ENCODE data around the gene DRG2. TPM values are rescaled to one million over a fixed set of nuclear protein-coding genes. Genes with fewer than 3 reads are reported as not detected.

The DRG2 gene
- total and polyA plus RNA-seq, 7 donors: 25.0 to 37.3 (median 33.2) TPM

GRCh38 chr17:18119938-18120337, 32.2 kb downstream of the DRG2 start:
- H3K9me3 ChIP-seq: peaks cover 0 to 2% (median 0%) of the 10 kb centered on the region in 4 donors
- DNase-seq: no peak
- H3K27me3 ChIP-seq: peaks cover 0 to 11% (median 0%) of the 10 kb centered on the region in 3 donors
- no peak overlapping the region for H3K27ac ChIP-seq
- no peak for TF ChIP-seq EP300 (IDR thresholded peaks at IDR 0.05)
- TF ChIP-seq CTCF (IDR thresholded peaks at IDR 0.05): no peak
- TF ChIP-seq POLR2AphosphoS5 (IDR thresholded peaks at IDR 0.05): no peak
- no peak for TF ChIP-seq POLR2A (IDR thresholded peaks at IDR 0.05)
- H3K36me3 ChIP-seq: no peaks in the 10 kb centered on the region
- no peaks in the 10 kb centered on the region for H3K4me1 ChIP-seq
- no peak overlapping the region for H3K4me3 ChIP-seq
- WGBS, 2 donors: 99% methylated on average over 30 of the region's 30 CpGs
- intact Hi-C loops (cut with DNase I): no loop called here

DNA sequence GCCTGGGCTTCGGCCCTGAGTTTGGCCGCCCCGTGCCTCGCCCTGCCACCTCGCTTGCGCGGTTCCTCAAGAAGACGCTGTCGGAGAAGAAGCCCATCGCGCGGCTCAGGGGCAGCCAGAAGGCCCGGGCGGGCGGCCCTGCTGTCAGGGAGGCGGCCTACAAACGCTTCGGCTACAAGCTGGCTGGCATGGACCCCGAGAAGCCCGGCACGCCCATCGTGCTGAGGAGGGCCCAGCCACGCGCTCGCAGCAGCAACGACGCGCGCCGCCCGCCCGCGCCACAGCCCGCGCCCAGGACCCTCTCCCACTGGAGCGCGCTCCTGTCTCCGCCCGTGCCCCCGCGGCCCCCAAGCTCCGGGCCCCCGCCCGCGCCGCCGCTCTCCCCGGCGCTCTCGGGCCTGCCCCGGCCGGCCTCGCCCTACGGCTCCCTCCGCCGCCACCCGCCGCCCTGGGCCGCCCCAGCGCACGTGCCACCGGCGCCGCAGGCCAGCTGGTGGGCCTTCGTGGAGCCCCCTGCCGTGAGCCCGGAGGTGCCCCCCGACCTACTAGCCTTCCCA, 32.8 kb downstream of the DRG2 start:
- H3K4me1 ChIP-seq: no peaks in the 10 kb centered on the region
- no peak for TF ChIP-seq EP300 (IDR thresholded peaks at IDR 0.05)
- no peak for TF ChIP-seq POLR2A (IDR thresholded peaks at IDR 0.05)
- H3K9me3 ChIP-seq: peaks cover 0 to 2% (median 0%) of the 10 kb centered on the region in 4 donors
- no peak for DNase-seq
- H3K36me3 ChIP-seq: no peaks in the 10 kb centered on the region
- H3K27me3 ChIP-seq: peaks cover 0 to 6% (median 0%) of the 10 kb centered on the region in 3 donors
- no peak overlapping the region for H3K4me3 ChIP-seq
- intact Hi-C loops (cut with DNase I): no loop called here
- H3K27ac ChIP-seq: no peak overlapping the region
- 90 to 95% methylated on average over 68 of the region's 68 CpGs for WGBS, 2 donors

- H3K4me3 ChIP-seq: no peak overlapping the region
- TF ChIP-seq CTCF (IDR thresholded peaks at IDR 0.05) (no peak), POLR2AphosphoS5 (IDR thresholded peaks at IDR 0.05) (no peak), EP300 (IDR thresholded peaks at IDR 0.05) (no peak), POLR2A (IDR thresholded peaks at IDR 0.05) (no peak)
- no peak for DNase-seq
- H3K4me1 ChIP-seq: no peaks in the 10 kb centered on the region
- no peaks in the 10 kb centered on the region for H3K36me3 ChIP-seq
- H3K27me3 ChIP-seq: peaks cover 0 to 3% (median 0%) of the 10 kb centered on the region in 3 donors
- intact Hi-C loops (cut with DNase I): no loop called here
- 90 to 94% methylated on average over 54 of the region's 54 CpGs for WGBS, 2 donors
- peaks cover 0 to 2% (median 0%) of the 10 kb centered on the region in 4 donors for H3K9me3 ChIP-seq
- no peak overlapping the region for H3K27ac ChIP-seq
These were observed 33.6 kb downstream of the DRG2 start for GRCh38 chr17:18121144-18121910.

GRCh38 chr17:18122990-18123753, 35.4 kb downstream of the DRG2 start:
- H3K9me3 ChIP-seq: peaks cover 0 to 2% (median 0%) of the 10 kb centered on the region in 4 donors
- no peak for TF ChIP-seq POLR2A (IDR thresholded peaks at IDR 0.05)
- H3K36me3 ChIP-seq: no peaks in the 10 kb centered on the region
- H3K27me3 ChIP-seq: peaks cover 0 to 3% (median 0%) of the 10 kb centered on the region in 3 donors
- no peak overlapping the region for H3K27ac ChIP-seq
- 79 to 87% methylated on average over 31 of the region's 31 CpGs for WGBS, 2 donors
- H3K4me3 ChIP-seq: no peak overlapping the region
- intact Hi-C loops (cut with DNase I): no loop called here
- DNase-seq: no peak
- H3K4me1 ChIP-seq: no peaks in the 10 kb centered on the region

GRCh38 chr17:18124345-18125126, 36.8 kb downstream of the DRG2 start:
- Histone ChIP-seq H3K4me3 (no peak overlapping the region), H3K36me3 (no peaks in the 10 kb centered on the region), H3K9me3 (peaks cover 0 to 2% (median 0%) of the 10 kb centered on the region in 4 donors), H3K4me1 (no peaks in the 10 kb centered on the region), H3K27me3 (peaks cover 0 to 3% (median 0%) of the 10 kb centered on the region in 3 donors), H3K27ac (no peak overlapping the region)
- intact Hi-C loops (cut with DNase I): no loop called here
- 83% methylated on average over 11 of the region's 11 CpGs for WGBS, 2 donors
- TF ChIP-seq POLR2AphosphoS5 (IDR thresholded peaks at IDR 0.05) (no peak), EP300 (IDR thresholded peaks at IDR 0.05) (no peak), POLR2A (IDR thresholded peaks at IDR 0.05) (no peak), CTCF (IDR thresholded peaks at IDR 0.05) (no peak)
- no peak for DNase-seq
